Measurements from ENCODE around the gene EMX1.
"Not testable (repeated sequence)": the region's sequence is repeated elsewhere in the genome, so short reads cannot be mapped to it uniquely, and the experiment has no call there.

EMX1 gene

DNA sequence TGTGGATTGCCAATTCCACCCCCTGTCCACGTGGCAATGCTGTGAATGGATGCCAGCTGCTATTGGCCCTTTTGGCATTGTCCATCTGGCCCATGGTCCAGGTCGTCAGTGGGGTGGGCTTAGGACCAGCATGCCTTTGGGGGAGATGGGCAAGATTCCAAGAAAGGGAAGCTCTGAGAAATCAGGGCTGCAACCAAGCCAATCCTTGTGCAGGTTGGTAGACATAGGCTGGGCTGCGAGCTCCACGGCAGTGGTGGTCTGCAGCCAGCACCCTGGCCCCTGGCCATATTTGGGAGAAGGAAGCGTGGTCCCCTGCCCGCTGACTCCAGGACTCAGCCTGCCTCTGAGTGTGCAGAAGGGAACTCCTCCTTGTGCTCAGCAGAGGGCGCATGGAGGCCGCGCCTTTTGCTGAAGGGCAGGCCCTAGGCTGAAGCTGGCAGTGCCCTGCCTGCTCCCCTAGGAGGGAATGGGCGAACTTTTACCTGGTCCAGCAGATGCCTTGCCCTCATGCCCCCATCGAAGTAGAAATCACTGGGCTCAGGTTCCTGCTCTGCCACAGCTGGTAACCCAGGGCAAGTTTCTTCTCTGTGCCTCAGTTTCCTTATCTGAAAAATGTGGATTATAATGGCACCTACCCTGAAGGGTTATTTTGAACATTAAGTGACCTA is 24.7 kb upstream of the EMX1 start:
- Histone ChIP-seq H3K9me3 (ENCODE audit: control insufficient read depth in 1 of 2, low read length in 2 of 2) (no peaks in the 10 kb centered on the region), H3K27ac (ENCODE audit: low read length) (no peak overlapping the region), H3K4me3 (ENCODE audit: low read depth in 1 of 2, low read length in 2 of 2) (no peak overlapping the region), H3K27me3 (ENCODE audit: low read depth, low read length) (peaks cover 8% of the 10 kb centered on the region), H3K4me1 (ENCODE audit: control insufficient read depth in 1 of 2, insufficient read depth in 2 of 2, low read length in 2 of 2) (peaks cover 5 to 21% of the 10 kb centered on the region in 2 donors), H3K36me3 (ENCODE audit: control insufficient read depth in 1 of 2, insufficient read depth in 2 of 2, low read length in 2 of 2) (peaks cover 9 to 15% of the 10 kb centered on the region in 2 donors)

DNA sequence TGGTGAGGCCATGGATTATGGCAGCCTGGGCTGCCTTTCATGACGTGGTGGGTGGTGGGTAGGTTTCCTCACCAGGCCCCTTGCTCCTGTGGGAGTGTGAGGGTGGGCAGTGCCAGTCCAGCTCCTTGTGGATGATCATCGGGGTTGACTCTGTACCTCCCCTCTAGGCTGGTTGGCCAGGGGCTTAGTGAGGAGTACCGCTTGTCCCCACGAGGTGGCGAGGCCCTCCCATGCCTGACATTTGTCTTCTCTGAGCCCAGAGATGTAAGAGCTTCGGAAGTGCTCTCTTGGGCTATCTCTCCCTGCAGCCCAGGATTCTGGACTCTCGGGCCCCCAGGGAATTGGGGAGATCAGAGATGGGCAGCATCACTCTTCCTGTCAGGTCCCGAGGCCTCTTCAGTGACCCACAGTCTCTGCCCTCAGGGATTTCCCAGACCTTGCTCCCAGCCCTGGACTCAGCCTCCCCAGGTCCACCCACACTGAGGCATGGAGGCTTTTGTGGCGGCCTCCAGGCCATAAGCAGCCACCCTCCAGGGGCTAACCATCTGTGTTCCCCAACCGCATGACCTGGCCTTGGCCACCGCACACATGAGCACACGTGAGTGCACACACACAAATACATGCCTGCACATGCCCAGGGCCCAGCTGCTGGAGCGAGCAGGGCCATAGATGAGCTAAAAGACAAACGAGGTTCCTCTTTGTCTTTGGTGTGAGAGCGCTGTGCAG is 23.6 kb upstream of the EMX1 start:
- H3K27me3 ChIP-seq (ENCODE audit: low read depth, low read length): peaks cover 8% of the 10 kb centered on the region
- H3K9me3 ChIP-seq (ENCODE audit: control insufficient read depth in 1 of 2, low read length in 2 of 2): no peaks in the 10 kb centered on the region
- no peak overlapping the region for H3K27ac ChIP-seq (ENCODE audit: low read length)
- H3K4me1 ChIP-seq (ENCODE audit: control insufficient read depth in 1 of 2, insufficient read depth in 2 of 2, low read length in 2 of 2): peaks cover 0 to 12% of the 10 kb centered on the region in 2 donors
- H3K36me3 ChIP-seq (ENCODE audit: control insufficient read depth in 1 of 2, insufficient read depth in 2 of 2, low read length in 2 of 2): peaks cover 9 to 15% of the 10 kb centered on the region in 2 donors
- H3K4me3 ChIP-seq (ENCODE audit: low read depth in 1 of 2, low read length in 2 of 2): no peak overlapping the region

DNA sequence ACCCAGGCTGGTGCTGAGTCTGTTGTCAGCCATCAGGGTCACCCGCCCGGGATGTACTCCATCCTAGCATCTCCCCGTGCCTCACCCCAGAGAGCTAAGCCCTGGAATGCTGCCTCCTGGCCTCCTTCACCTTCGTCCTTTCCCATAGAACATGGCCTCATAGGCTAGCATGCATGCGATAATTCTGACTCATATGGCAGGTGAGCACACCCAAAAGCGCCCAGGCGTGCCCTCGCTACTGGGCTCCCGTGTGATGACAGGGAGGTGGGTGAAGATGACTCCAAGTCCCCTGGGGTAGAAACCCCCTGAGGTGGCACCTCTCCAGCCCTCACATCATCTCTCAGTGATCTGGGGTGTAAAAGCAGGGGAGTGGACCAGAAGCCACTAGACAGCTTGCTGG is 22.8 kb upstream of the EMX1 start:
- H3K27me3 ChIP-seq (ENCODE audit: low read depth, low read length): peaks cover 8% of the 10 kb centered on the region
- peaks cover 9 to 13% of the 10 kb centered on the region in 2 donors for H3K36me3 ChIP-seq (ENCODE audit: control insufficient read depth in 1 of 2, insufficient read depth in 2 of 2, low read length in 2 of 2)
- H3K27ac ChIP-seq (ENCODE audit: low read length): no peak overlapping the region
- H3K4me1 ChIP-seq (ENCODE audit: control insufficient read depth in 1 of 2, insufficient read depth in 2 of 2, low read length in 2 of 2): peaks cover 0 to 7% of the 10 kb centered on the region in 2 donors
- no peak overlapping the region for H3K4me3 ChIP-seq (ENCODE audit: low read depth in 1 of 2, low read length in 2 of 2)
- H3K9me3 ChIP-seq (ENCODE audit: control insufficient read depth in 1 of 2, low read length in 2 of 2): no peaks in the 10 kb centered on the region

DNA sequence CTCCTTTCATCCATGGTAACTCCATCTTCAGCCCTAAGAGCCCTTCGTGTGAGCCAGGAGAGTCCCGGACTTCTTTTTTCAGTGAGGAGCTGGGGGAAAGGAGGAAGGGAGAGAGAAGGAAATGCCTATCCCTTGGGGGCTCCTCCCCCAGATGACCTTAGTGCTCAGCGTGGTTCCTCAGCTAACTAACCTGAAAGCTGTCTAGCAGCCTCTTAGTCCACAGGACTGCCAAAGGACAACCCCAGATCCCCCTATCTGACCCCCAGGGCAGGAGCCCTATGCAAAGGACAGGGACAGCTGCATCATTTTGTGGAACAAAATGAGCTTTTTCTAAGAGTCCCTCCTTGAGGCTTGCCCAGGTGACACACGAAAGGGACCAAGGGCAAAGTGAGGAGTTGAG is 22.2 kb upstream of the EMX1 start:
- Histone ChIP-seq H3K4me3 (ENCODE audit: low read depth in 1 of 2, low read length in 2 of 2) (no peak overlapping the region), H3K27ac (ENCODE audit: low read length) (no peak overlapping the region), H3K27me3 (ENCODE audit: low read depth, low read length) (peaks cover 8% of the 10 kb centered on the region), H3K9me3 (ENCODE audit: control insufficient read depth in 1 of 2, low read length in 2 of 2) (no peaks in the 10 kb centered on the region), H3K36me3 (ENCODE audit: control insufficient read depth in 1 of 2, insufficient read depth in 2 of 2, low read length in 2 of 2) (peaks cover 9 to 11% of the 10 kb centered on the region in 2 donors), H3K4me1 (ENCODE audit: control insufficient read depth in 1 of 2, insufficient read depth in 2 of 2, low read length in 2 of 2) (peaks cover 0 to 7% of the 10 kb centered on the region in 2 donors)

DNA sequence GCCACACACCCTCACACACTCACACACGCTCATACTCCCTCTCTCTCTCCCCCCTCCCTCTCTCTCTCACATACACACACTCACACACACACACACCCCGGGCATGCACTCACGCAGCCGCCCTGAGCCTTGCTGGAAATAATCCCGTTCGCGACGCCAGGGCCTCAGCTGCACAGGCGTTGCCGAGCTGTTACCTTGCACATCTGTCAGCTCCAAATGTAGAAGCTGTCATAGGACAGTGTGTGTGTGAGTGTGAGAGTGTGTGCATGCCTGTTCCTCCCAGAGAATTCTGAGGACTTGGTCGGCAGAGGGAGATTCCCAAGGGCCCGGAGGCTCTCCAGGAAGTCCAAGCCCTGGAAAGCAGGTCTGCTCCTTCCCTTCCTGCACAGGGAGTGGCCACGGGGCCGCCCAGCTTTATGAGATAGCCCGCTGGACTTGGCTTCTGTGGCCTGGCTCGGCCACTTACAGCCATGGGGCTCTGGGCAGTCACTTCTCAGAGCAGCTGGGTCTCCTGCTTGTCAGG is 21.5 kb upstream of the EMX1 start:
- H3K9me3 ChIP-seq (ENCODE audit: control insufficient read depth in 1 of 2, low read length in 2 of 2): no peaks in the 10 kb centered on the region
- peaks cover 14% of the 10 kb centered on the region for H3K27me3 ChIP-seq (ENCODE audit: low read depth, low read length)
- peaks cover 0 to 7% of the 10 kb centered on the region in 2 donors for H3K4me1 ChIP-seq (ENCODE audit: control insufficient read depth in 1 of 2, insufficient read depth in 2 of 2, low read length in 2 of 2)
- peak overlapping the region; percentile 37 to 46 for H3K4me3 ChIP-seq (ENCODE audit: low read depth in 1 of 2, low read length in 2 of 2)
- peaks cover 9 to 11% of the 10 kb centered on the region in 2 donors for H3K36me3 ChIP-seq (ENCODE audit: control insufficient read depth in 1 of 2, insufficient read depth in 2 of 2, low read length in 2 of 2)
- H3K27ac ChIP-seq (ENCODE audit: low read length): no peak overlapping the region

DNA sequence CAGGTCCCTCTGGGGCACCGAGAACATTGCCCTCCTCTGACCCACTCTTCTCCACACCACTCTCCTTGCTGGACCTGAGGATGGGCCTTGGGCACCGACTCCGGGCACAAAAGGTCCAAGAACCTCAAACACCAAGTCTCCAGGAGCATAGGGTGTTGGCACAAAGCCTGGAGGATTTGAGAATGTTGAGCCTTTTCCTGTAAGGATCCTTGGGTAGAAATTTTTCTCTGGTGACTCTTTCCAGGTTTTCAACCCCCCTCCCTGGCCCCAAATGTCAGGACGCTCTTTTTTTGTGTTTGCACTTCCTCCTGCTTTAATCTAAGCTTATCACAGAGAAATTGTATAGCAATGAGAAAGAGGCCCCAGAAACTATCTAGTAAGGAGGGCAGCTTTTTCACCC is 20.9 kb upstream of the EMX1 start:
- H3K9me3 ChIP-seq (ENCODE audit: control insufficient read depth in 1 of 2, low read length in 2 of 2): no peaks in the 10 kb centered on the region
- no peak overlapping the region for H3K4me3 ChIP-seq (ENCODE audit: low read depth in 1 of 2, low read length in 2 of 2)
- H3K27me3 ChIP-seq (ENCODE audit: low read depth, low read length): peaks cover 19% of the 10 kb centered on the region
- no peak overlapping the region for H3K27ac ChIP-seq (ENCODE audit: low read length)
- peaks cover 7% of the 10 kb centered on the region in 2 donors for H3K36me3 ChIP-seq (ENCODE audit: control insufficient read depth in 1 of 2, insufficient read depth in 2 of 2, low read length in 2 of 2)
- H3K4me1 ChIP-seq (ENCODE audit: control insufficient read depth in 1 of 2, insufficient read depth in 2 of 2, low read length in 2 of 2): peaks cover 0 to 7% of the 10 kb centered on the region in 2 donors

DNA sequence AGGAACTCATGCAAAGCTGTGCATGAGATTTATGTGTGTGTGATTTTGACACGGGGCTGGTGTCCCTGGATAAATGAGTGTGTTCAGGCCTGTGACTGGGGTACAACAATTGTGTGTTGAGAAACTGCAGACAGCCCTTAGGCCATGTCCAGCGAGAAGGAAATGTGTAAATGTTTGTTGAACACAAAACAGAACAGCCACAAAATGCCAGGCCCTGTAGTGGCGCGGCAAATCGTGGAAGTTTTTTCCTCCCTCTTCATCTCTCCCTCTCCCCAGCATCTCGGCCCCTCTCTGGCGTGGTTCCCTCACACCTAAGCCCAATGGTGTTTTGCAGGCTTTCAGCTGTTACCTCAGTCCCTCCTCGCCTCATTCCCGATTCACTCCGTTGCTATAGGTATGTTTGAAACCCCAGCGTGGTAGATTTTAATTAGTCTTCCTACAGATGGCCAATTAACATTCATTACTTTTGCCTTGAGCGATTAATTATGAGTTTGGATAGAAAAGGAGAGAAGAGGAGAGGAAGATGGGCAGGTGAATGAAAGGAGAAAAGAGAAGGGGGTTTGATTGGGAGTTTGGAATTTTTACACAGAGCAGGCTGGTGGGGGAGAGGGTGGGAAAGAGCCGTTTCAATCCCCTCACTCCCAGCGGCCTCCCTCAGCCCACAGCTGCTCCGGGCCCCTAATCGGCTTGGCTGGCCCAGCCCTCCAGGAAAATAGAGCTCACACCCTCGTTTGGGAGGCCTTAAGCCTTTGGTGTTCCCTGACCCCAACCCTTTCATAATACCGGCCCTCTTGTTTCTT is 19.3 kb upstream of the EMX1 start:
- no peaks in the 10 kb centered on the region for H3K36me3 ChIP-seq (ENCODE audit: control insufficient read depth in 1 of 2, insufficient read depth in 2 of 2, low read length in 2 of 2)
- H3K27me3 ChIP-seq (ENCODE audit: low read depth, low read length): peaks cover 24% of the 10 kb centered on the region
- no peak overlapping the region for H3K4me3 ChIP-seq (ENCODE audit: low read depth in 1 of 2, low read length in 2 of 2)
- peaks cover 0 to 7% of the 10 kb centered on the region in 2 donors for H3K4me1 ChIP-seq (ENCODE audit: control insufficient read depth in 1 of 2, insufficient read depth in 2 of 2, low read length in 2 of 2)
- no peak overlapping the region for H3K27ac ChIP-seq (ENCODE audit: low read length)
- no peaks in the 10 kb centered on the region for H3K9me3 ChIP-seq (ENCODE audit: control insufficient read depth in 1 of 2, low read length in 2 of 2)

DNA sequence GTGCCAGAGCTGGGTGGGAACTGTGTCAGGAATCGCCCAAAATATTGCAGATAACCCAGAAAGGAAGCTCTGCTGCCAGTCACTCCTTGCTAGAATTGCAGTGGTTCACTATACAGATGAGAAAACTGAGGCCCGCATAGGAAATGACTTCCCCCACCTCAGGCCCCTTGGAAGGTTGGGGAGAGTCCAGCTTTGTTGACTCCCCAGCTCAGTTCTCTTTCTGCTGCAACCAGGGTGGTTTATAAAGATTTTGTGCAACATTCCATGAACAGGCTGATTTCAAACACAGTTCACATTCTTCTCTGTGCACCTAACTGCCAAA is 18.8 kb upstream of the EMX1 start:
- peaks cover 24% of the 10 kb centered on the region for H3K27me3 ChIP-seq (ENCODE audit: low read depth, low read length)
- H3K36me3 ChIP-seq (ENCODE audit: control insufficient read depth in 1 of 2, insufficient read depth in 2 of 2, low read length in 2 of 2): no peaks in the 10 kb centered on the region

DNA sequence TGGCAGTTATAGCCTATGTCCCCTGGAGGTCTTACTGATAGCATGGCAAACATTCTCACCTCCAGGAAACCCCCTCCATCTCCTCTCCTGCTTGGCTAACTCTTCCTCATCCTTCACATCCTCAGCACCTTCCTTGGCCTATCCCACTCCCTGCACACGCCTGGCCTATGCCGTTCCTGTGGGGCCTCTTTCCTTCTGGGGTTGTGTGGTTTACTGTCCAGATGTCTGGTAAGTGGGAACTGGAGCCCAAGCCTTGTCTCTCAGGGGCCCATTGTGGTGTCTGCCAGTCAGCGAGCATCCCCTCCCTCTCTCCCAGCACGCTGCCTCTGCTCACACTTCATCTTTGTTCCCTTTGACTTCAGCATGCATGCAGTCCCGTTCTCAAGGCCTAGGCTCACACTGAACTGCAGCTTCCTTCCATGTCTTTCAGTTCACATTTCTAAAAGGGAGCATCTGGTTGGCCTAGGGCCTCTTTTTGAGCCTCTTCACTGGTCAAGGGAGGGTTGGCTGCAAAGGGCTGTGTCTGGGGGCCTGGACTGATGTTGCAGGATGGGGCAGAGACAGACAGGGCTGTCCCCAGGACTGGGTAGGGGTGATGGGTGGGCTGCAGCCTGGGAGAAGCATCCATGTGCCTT is 17.0 kb upstream of the EMX1 start:
- Histone ChIP-seq H3K4me1 (ENCODE audit: control insufficient read depth in 1 of 2, insufficient read depth in 2 of 2, low read length in 2 of 2) (peaks cover 0 to 7% of the 10 kb centered on the region in 2 donors), H3K27me3 (ENCODE audit: low read depth, low read length) (peaks cover 18% of the 10 kb centered on the region), H3K4me3 (ENCODE audit: low read depth in 1 of 2, low read length in 2 of 2) (no peak overlapping the region), H3K36me3 (ENCODE audit: control insufficient read depth in 1 of 2, insufficient read depth in 2 of 2, low read length in 2 of 2) (no peaks in the 10 kb centered on the region), H3K9me3 (ENCODE audit: control insufficient read depth in 1 of 2, low read length in 2 of 2) (no peaks in the 10 kb centered on the region), H3K27ac (ENCODE audit: low read length) (no peak overlapping the region)

More for the DNA sequence above, 18.8 kb upstream of the EMX1 start:
- Histone ChIP-seq H3K27ac (ENCODE audit: low read length) (no peak overlapping the region), H3K4me1 (ENCODE audit: control insufficient read depth in 1 of 2, insufficient read depth in 2 of 2, low read length in 2 of 2) (peaks cover 0 to 7% of the 10 kb centered on the region in 2 donors), H3K4me3 (ENCODE audit: low read depth in 1 of 2, low read length in 2 of 2) (no peak overlapping the region), H3K9me3 (ENCODE audit: control insufficient read depth in 1 of 2, low read length in 2 of 2) (no peaks in the 10 kb centered on the region)

DNA sequence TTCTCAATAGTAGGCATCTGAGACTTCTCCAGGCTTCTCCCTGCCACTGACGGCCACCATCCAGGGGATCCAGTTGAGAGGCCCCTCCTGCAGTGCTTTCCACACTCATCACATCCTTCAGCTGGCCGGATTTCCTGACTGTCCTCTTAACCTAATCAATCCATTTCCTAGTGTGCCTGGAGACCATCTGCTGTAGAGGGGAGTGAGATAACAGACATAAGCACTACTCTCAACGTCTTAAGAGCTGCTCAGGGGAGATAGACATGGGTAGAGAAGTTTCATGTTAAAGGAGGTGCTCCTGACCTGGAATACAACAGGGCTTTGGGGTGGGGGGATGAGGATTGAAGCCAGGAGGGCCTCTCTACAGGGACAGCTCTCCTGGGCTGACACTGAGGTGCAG is 15.9 kb upstream of the EMX1 start:
- peaks cover 15% of the 10 kb centered on the region for H3K27me3 ChIP-seq (ENCODE audit: low read depth, low read length)
- no peak overlapping the region for H3K4me3 ChIP-seq (ENCODE audit: low read depth in 1 of 2, low read length in 2 of 2)
- no peaks in the 10 kb centered on the region for H3K4me1 ChIP-seq (ENCODE audit: control insufficient read depth in 1 of 2, insufficient read depth in 2 of 2, low read length in 2 of 2)
- no peaks in the 10 kb centered on the region for H3K9me3 ChIP-seq (ENCODE audit: control insufficient read depth in 1 of 2, low read length in 2 of 2)
- no peaks in the 10 kb centered on the region for H3K36me3 ChIP-seq (ENCODE audit: control insufficient read depth in 1 of 2, insufficient read depth in 2 of 2, low read length in 2 of 2)
- H3K27ac ChIP-seq (ENCODE audit: low read length): no peak overlapping the region

DNA sequence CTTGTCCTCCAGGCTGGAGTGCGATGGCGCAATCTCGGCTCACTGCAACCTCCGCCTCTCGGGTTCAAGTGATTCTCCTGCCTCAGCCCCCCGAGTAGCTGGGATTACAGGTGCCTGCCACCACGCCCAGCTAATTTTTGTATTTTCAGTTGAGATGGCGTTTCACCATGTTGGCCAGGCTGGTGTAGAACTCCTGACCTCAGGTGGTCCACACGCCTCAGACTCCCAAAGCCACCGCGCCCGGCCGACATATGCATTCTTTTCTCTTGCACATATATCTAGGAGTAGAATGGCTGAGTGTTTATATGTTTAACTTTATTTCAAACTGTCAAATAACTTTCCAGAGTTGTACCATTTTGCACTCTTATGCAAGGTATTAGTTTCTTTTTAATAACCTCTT is 9.9 kb upstream of the EMX1 start:
- peaks cover 10% of the 10 kb centered on the region for H3K27me3 ChIP-seq (ENCODE audit: low read depth, low read length)
- H3K36me3 ChIP-seq (ENCODE audit: control insufficient read depth in 1 of 2, insufficient read depth in 2 of 2, low read length in 2 of 2); H3K9me3 ChIP-seq (ENCODE audit: control insufficient read depth in 1 of 2, low read length in 2 of 2); H3K27ac ChIP-seq (ENCODE audit: low read length); H3K4me1 ChIP-seq (ENCODE audit: control insufficient read depth in 1 of 2, insufficient read depth in 2 of 2, low read length in 2 of 2); H3K4me3 ChIP-seq (ENCODE audit: low read depth in 1 of 2, low read length in 2 of 2): not testable (repeated sequence)

All from muscle layer of duodenum (tissue), 2 donors.